Sigmoid colon (tissue), 4 donors: Measurements from ENCODE around the gene CELA2A.

Experiments
- POLR2A ChIP-seq, 2 donors: fragments of 450-650 bp; IDR thresholded peaks; one replicate each; pipeline ENCODE4 v1.6.1; 2016; ENCODE audit warnings: antibody characterized with exemption in 2 of 2, mild to moderate bottlenecking in 2 of 2, moderate library complexity in 2 of 2
- POLR2AphosphoS5 ChIP-seq, 4 donors: sonication (generic); formaldehyde crosslinking; IDR thresholded peaks; one replicate each; pipeline ENCODE4 v1.6.1; 2017; ENCODE audit warnings: antibody characterized with exemption in 4 of 4
- TF ChIP-seq, protein P1 (sequence below), 4 experiments: fragments of 450-650 bp in 3 of 4; fragments of 200-600 bp in 1 of 4; IDR thresholded peaks; one replicate each; pipeline ENCODE4 v1.5.1; 2016 to 2019; ENCODE audit warnings: antibody characterized with exemption in 4 of 4, mild to moderate bottlenecking in 3 of 4, moderate library complexity in 2 of 4

DNA sequence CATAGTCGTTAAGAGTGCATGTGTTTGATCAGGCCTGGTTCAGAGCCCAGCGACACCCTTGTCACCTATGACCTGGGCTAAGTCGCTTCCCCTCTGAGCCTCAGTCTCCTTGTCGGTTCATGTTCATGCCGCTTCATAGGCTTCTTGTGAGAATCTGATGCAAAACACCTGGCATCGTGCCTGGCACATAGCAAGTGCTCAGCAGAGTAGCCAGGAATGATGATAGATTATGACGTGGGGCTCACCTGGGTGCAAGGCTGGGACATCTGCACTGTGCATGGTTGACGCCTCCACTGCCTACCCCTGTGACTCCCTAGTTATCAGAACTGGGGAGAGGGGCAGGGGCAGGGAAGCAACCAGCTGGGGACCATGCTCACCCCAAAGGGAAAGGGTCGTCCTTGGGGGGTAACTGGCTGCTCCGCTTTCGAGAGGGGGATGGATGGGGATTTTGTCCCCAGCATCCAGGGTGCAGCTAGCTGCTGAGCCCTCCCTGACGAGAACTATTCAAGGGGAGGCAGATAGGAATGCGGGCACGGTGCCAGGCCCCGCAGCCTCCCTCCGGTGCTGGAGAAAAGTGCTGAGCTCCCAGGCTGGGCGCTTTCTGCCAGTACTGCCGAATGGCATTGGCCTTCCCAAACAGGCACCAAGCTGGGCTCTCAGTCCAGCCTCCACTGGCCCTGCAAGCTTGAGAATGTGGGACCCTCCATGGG, 37.6 kb upstream of the CELA2A start:
- TF ChIP-seq, protein P1, sequence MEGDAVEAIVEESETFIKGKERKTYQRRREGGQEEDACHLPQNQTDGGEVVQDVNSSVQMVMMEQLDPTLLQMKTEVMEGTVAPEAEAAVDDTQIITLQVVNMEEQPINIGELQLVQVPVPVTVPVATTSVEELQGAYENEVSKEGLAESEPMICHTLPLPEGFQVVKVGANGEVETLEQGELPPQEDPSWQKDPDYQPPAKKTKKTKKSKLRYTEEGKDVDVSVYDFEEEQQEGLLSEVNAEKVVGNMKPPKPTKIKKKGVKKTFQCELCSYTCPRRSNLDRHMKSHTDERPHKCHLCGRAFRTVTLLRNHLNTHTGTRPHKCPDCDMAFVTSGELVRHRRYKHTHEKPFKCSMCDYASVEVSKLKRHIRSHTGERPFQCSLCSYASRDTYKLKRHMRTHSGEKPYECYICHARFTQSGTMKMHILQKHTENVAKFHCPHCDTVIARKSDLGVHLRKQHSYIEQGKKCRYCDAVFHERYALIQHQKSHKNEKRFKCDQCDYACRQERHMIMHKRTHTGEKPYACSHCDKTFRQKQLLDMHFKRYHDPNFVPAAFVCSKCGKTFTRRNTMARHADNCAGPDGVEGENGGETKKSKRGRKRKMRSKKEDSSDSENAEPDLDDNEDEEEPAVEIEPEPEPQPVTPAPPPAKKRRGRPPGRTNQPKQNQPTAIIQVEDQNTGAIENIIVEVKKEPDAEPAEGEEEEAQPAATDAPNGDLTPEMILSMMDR (IDR thresholded peaks at IDR 0.05): no peak
- TF ChIP-seq POLR2A (IDR thresholded peaks at IDR 0.05) (no peak), POLR2AphosphoS5 (IDR thresholded peaks at IDR 0.05) (no peak)
